Subcutaneous abdominal adipose tissue (tissue), 5 donors: Measurements from ENCODE around the gene KRT71.
"Not testable (repeated sequence)": the region's sequence is repeated elsewhere in the genome, so short reads cannot be mapped to it uniquely, and the experiment has no call there.

ENCODE experiments used
- H3K27ac ChIP-seq: one replicate; pipeline ENCODE4 v1.7.0; 2013; ENCODE audit warnings: low read depth, mild to moderate bottlenecking, inconsistent platforms, low read length, moderate library complexity
- H3K27me3 ChIP-seq, 5 donors: one replicate each; pipeline ENCODE4 v1.7.0; 2013; ENCODE audit warnings: low read length in 5 of 5, inconsistent platforms in 1 of 5; ENCODE audit not compliant: control insufficient read depth in 5 of 5, insufficient read depth in 4 of 5
- H3K36me3 ChIP-seq, 5 donors: one replicate each; pipeline ENCODE4 v1.7.0; 2013; ENCODE audit warnings: low read length in 5 of 5; ENCODE audit not compliant: control insufficient read depth in 5 of 5, insufficient read depth in 5 of 5
- H3K4me1 ChIP-seq, 5 donors: one replicate each; pipeline ENCODE4 v1.7.0; 2013; ENCODE audit warnings: low read length in 5 of 5, mild to moderate bottlenecking in 3 of 5, moderate library complexity in 1 of 5; ENCODE audit not compliant: control insufficient read depth in 5 of 5, insufficient read depth in 5 of 5
- H3K4me3 ChIP-seq, 5 donors: one replicate each; pipeline ENCODE4 v1.7.0; 2013; ENCODE audit warnings: low read length in 5 of 5, low read depth in 1 of 5
- H3K9ac ChIP-seq, 5 donors: one replicate each; pipeline ENCODE4 v1.7.0; 2013; ENCODE audit warnings: low read length in 5 of 5, mild to moderate bottlenecking in 4 of 5, moderate library complexity in 3 of 5
- H3K9me3 ChIP-seq, 5 donors: one replicate each; pipeline ENCODE4 v1.7.0; 2013; ENCODE audit warnings: low read length in 5 of 5; ENCODE audit not compliant: control insufficient read depth in 5 of 5
- donor health status: healthy.
- donor health status: healthy.
- donor health status: healthy.
- donor health status: healthy.
- donor health status: healthy.

Gene KRT71

DNA sequence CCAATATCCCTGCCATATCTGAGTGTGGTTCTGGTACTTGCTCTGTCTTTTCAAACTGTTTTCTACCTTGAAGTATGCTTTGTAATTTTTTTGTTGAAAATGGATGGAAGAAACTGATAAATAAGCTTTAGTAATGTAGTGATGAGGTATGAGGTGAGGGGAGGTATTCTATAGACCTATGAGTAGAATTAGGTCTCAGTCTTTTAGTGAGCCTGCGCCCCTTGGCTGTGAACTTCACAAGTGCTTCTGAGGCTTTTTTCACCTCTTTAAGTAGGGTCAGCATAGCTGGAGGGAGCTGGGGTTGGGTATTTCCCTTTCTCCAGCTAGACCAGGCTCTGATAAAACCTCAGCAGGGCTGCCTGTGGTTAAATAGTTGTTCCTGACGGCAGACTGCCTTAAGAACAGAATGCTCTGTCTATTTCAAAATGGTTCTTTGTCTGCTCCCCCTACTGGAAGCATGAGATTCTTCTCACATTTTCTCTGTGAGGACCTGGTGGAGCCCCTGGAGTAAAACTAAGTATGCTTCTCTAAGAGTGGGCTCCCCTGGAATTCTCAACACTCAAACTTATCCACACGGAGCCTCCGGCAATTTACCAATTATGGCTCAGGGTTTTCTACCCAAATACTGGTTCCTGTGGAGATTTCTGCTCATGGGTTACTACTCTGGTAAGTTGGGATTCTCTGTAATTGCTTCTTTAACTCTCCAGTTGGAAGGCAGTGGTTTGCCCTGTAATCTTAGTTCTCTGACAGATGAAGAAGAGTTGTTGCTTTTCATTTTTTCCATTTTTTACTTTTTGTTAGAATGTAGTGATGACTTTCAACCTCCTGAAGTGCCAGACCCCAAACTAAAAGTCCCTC is 45.9 kb downstream of the KRT71 start:
- H3K9me3 ChIP-seq, result peaks cover 0 to 7% (median 2%) of the 10 kb centered on the region in 5 donors
- no peak overlapping the region for H3K9ac ChIP-seq
- no peaks in the 10 kb centered on the region for H3K36me3 ChIP-seq
- H3K4me1 ChIP-seq, result no peaks in the 10 kb centered on the region
- H3K27me3 ChIP-seq, result no peaks in the 10 kb centered on the region
- no peak overlapping the region for H3K4me3 ChIP-seq
- no peak overlapping the region for H3K27ac ChIP-seq

DNA sequence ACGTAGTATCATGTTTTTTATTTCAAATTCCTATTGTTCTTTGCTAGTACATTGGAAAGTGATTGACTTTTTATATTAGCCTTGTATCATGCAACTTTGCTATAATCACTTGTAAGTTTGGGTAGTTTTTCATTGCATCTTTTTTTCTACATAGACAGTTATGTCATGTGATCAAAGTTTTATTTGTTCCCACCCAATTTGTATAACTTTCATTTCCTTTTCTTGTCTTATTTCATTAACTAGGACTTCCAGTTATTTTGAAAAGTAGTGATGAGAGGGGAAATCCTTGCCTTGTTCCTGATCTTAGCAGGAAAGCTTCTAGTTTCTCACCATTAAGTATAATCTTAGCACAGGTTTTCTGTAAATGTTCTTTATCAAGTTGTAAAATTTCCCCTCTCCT is 50.1 kb downstream of the KRT71 start:
- Histone ChIP-seq H3K36me3 (no peaks in the 10 kb centered on the region), H3K9me3 (peaks cover 0 to 4% (median 0%) of the 10 kb centered on the region in 5 donors), H3K9ac (no peak overlapping the region), H3K27me3 (no peaks in the 10 kb centered on the region), H3K4me1 (no peaks in the 10 kb centered on the region), H3K27ac (no peak overlapping the region), H3K4me3 (no peak overlapping the region)

DNA sequence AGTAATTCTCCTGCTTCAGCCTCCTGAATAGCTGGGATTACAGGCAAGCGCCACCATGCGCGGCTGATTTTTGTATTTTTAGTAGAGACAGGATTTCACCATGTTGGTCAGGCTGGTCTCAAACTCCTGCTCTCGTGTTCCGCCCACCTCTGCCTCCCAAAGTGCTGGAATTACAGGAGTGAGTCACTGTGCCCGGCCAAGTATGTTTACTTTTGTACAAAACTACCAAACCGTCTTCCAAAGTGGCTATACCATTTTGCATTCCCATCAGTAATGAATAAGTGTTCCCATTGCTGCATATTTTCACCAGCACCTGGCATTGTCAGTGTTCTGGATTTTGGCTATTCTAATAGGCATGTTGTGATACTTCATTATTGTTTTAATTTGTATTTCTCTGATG is 51.5 kb downstream of the KRT71 start:
- Histone ChIP-seq H3K4me1 (peaks cover 0 to 4% (median 0%) of the 10 kb centered on the region in 5 donors), H3K27me3 (no peaks in the 10 kb centered on the region), H3K4me3 (no peak overlapping the region), H3K9me3 (peaks cover 0 to 4% (median 0%) of the 10 kb centered on the region in 5 donors), H3K9ac (no peak overlapping the region), H3K36me3 (no peaks in the 10 kb centered on the region), H3K27ac (no peak overlapping the region)

DNA sequence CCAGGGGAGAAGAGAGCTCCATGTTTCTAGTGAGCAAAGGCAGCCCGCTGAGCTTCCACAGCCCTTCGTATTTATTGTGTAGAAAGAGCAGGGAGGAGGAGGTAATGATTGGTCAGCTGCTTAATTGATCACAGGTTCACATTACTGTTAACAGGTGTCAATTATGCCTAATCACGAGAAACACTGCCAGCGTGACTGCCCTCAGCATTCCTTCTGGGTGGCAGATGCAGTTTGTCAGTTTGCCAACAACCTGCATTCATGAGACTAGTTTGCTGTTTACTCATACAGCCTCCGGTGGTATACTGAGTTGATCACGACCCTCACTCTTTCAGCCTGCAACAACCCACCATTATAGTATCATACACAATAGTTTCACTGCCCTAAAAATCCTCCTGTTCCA is 52.4 kb downstream of the KRT71 start:
- peaks cover 0 to 11% (median 4%) of the 10 kb centered on the region in 5 donors for H3K4me1 ChIP-seq
- H3K27me3 ChIP-seq, H3K36me3 ChIP-seq, H3K9me3 ChIP-seq, H3K9ac ChIP-seq, H3K27ac ChIP-seq, H3K4me3 ChIP-seq: not testable (repeated sequence)

DNA sequence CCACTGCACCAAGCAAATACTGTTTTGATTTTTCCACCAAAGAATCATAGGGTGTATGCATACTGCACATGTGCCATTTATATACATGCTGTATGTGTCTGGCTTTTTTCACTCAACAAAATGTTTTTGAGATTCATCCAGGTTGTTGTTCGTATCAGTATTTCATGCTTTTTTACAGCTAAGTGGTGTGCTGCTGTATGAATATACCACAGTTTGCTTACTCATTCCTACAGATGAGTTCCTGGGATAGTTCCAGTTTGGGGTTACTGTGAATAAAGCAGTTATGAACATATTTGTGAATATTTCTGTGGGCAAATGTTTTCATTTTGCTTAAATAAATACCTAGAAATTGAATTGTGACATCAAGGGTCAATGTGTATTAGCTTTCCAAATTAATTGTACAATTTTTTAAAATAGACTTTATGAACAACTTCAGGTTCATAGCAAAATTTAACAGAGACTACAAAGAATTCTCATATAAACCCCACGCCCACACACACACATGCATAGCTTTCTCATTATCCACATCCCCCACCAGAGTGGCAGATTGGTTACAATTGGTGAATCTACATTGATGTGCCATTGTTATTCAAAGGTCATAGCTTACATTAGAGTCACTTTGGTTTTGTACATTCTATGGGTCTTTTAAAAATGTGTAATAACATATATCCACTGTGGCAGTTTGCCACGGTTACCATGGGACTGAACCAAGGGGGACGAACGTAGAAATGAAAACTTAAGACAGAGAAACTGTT is 53.0 kb downstream of the KRT71 start:
- Histone ChIP-seq H3K9ac (no peak overlapping the region), H3K27ac (no peak overlapping the region), H3K27me3 (no peaks in the 10 kb centered on the region), H3K9me3 (peaks cover 0 to 4% (median 0%) of the 10 kb centered on the region in 5 donors), H3K4me1 (peaks cover 0 to 17% (median 10%) of the 10 kb centered on the region in 5 donors), H3K36me3 (no peaks in the 10 kb centered on the region), H3K4me3 (no peak overlapping the region)

DNA sequence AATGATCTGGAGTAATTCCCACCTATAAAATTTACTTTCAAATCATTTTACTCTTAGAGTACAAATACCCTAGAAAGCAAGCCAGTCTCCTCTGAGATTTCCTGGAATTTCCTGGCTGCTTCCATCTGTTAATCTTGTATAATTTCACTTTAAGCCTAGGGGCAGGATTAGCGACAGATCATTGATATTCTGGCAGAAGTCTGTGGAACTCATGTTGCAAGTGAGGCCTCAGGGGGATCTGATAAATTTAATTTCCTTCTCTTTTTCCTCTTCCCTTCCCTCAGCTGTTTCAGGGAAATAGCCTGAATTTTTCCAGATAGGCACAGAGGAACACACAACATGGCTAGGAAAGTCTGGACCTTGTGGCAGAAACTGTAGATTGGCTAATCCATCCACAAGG is 54.0 kb downstream of the KRT71 start:
- Histone ChIP-seq H3K36me3 (no peaks in the 10 kb centered on the region), H3K4me3 (no peak overlapping the region), H3K9me3 (peaks cover 0 to 4% (median 0%) of the 10 kb centered on the region in 5 donors), H3K27me3 (peaks cover 0 to 4% (median 0%) of the 10 kb centered on the region in 5 donors), H3K4me1 (peaks cover 0 to 26% (median 19%) of the 10 kb centered on the region in 5 donors), H3K27ac (no peak overlapping the region), H3K9ac (no peak overlapping the region)

DNA sequence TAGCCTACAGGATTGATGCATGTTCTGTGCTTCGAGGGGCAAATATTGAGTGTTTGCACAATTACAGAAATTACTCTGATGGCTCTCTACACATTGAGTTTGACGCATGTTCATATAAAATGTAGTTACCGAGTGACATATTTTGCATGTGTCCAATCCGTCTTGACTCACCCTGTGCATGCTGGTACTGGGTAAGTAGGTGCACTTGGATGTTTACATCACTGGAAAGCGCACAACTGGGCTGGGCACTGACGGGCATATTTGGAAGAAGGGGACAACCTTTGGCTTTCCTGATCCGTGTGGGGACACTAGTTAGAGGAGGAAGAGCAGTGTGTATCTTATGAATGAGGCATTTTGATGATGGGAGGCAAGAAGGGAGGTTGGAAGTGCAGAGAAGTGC is 55.0 kb downstream of the KRT71 start:
- H3K9me3 ChIP-seq, result peaks cover 0 to 3% (median 0%) of the 10 kb centered on the region in 5 donors
- H3K4me1 ChIP-seq, result peaks cover 0 to 26% (median 19%) of the 10 kb centered on the region in 5 donors

DNA sequence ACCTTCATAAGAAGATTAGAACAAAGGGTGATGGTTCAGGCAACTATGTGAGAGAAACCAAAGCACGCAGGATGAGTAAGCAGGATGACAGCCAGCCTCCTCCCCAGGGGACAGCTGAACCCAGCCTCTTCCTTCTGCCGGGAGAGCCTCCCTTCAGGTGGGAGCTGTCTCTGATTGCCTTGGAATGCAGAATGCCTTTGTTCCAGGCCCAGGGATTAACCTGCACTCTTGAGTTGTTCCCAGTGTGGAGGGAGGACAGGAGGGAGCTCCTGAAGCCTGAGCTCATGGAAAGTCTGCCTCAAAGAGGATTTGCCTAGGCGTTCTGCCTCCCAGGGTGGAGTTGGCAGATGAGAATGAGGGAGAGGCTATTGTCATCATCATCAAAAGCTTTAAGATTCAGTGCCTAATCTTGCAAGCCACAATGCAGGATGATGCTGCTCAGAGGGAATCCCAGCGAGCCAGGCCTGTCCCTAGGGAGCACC is 56.3 kb downstream of the KRT71 start:
- no peaks in the 10 kb centered on the region for H3K9me3 ChIP-seq
- no peak overlapping the region for H3K4me3 ChIP-seq
- H3K27me3 ChIP-seq, result peaks cover 0 to 4% (median 0%) of the 10 kb centered on the region in 5 donors
- no peak overlapping the region for H3K27ac ChIP-seq
- H3K36me3 ChIP-seq, result no peaks in the 10 kb centered on the region
- peak overlapping the region in 1 of 5 donors; percentile 9 for H3K9ac ChIP-seq
- peaks cover 0 to 26% (median 19%) of the 10 kb centered on the region in 5 donors for H3K4me1 ChIP-seq

More for the DNA sequence above, 55.0 kb downstream of the KRT71 start:
- H3K27ac ChIP-seq, result no peak overlapping the region
- no peak overlapping the region for H3K9ac ChIP-seq
- H3K4me3 ChIP-seq, result no peak overlapping the region
- H3K27me3 ChIP-seq, result peaks cover 0 to 4% (median 0%) of the 10 kb centered on the region in 5 donors
- H3K36me3 ChIP-seq, result no peaks in the 10 kb centered on the region

DNA sequence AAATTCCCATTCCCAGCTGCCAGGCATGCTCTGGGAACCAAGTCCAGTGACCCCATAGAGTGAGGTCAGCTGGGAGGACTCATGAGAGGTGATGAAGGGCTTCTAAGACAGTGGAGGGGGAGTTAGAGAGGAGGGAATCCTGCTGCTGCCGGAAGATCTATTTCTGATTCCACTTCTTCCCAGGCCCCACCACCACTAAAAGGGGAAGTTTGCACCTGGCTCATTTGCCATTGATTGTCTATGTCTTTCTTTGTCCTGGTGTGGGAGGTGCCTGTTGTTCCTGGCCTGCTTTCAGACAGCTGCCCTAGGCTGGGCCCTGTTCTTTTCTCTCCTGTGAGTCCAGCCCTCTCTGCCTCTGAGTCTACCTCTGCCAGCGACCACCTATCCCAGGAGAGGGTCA is 56.9 kb downstream of the KRT71 start:
- Histone ChIP-seq H3K27me3 (peaks cover 0 to 4% (median 0%) of the 10 kb centered on the region in 5 donors), H3K27ac (no peak overlapping the region)

DNA sequence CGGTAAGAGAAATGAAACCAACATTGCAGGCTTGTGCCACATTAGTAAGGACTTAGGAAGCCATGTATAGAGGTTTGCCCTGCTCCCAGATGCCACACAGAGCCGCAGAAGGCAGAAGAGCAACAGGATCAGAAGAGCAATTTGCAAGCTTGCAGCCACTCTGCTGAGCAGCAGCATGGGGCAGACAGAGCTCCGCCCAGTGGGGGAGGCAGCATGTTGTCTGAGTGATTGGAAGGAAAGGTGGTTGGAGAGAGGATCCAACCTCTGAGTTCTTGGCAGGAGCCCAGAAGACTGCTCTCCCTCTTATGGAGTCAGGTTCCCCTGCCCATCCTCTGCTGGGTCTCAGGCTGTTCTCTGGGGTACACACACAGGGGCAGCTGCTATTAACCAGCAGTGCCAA is 57.6 kb downstream of the KRT71 start:
- Histone ChIP-seq H3K9me3 (no peaks in the 10 kb centered on the region), H3K27ac (no peak overlapping the region), H3K9ac (no peak overlapping the region), H3K4me3 (no peak overlapping the region), H3K27me3 (peaks cover 0 to 4% (median 0%) of the 10 kb centered on the region in 5 donors), H3K36me3 (no peaks in the 10 kb centered on the region), H3K4me1 (peaks cover 0 to 26% (median 19%) of the 10 kb centered on the region in 5 donors)

More for the DNA sequence above, 56.9 kb downstream of the KRT71 start:
- H3K4me1 ChIP-seq, result peaks cover 0 to 26% (median 19%) of the 10 kb centered on the region in 5 donors
- H3K36me3 ChIP-seq, result no peaks in the 10 kb centered on the region
- H3K9me3 ChIP-seq, result no peaks in the 10 kb centered on the region
- H3K4me3 ChIP-seq, result no peak overlapping the region
- H3K9ac ChIP-seq, result no peak overlapping the region
